Neural cell (in vitro differentiated cells): ENCODE results near the gene SDK2. TPM values are rescaled to one million over a fixed set of nuclear protein-coding genes. Genes with fewer than 3 reads are reported as not detected.
"Not testable (repeated sequence)": the region's sequence is repeated elsewhere in the genome, so short reads cannot be mapped to it uniquely, and the experiment has no call there.

Experiments used
- H2AFZ ChIP-seq: fragments of 200-600, 300-800 bp; sonication (generic), shearing (Covaris generic); 2 replicates; pipeline ENCODE4 v1.6.0; 2014; ENCODE audit warnings: low read depth, mild to moderate bottlenecking, antibody characterized with exemption, low read length, moderate library complexity
- H3F3A ChIP-seq: fragments of 200-600 bp; shearing (Covaris generic); 2 replicates; pipeline ENCODE4 v1.6.1; 2016; ENCODE audit warnings: mild to moderate bottlenecking, moderate library complexity, mixed read lengths, antibody characterized with exemption, low read length; ENCODE audit not compliant: insufficient read depth, poor library complexity, severe bottlenecking
- H3K27ac ChIP-seq: fragments of 200-600, 300-800 bp; sonication (generic), shearing (Covaris generic); 2 replicates; pipeline ENCODE4 v1.5.1; 2014; ENCODE audit warnings: mild to moderate bottlenecking, low read length, moderate library complexity
- H3K27me3 ChIP-seq: fragments of 300-800, 200-600 bp; sonication (generic), shearing (Covaris generic); 2 replicates; pipeline ENCODE4 v1.6.0; 2014; ENCODE audit warnings: mild to moderate bottlenecking, low read depth, low read length, moderate library complexity; ENCODE audit not compliant: insufficient read depth
- H3K36me3 ChIP-seq: fragments of 300-800, 200-600 bp; sonication (generic), shearing (Covaris generic); 2 replicates; pipeline ENCODE4 v1.5.1; 2014; ENCODE audit warnings: mild to moderate bottlenecking, antibody characterized with exemption, low read length, moderate library complexity; ENCODE audit not compliant: insufficient read depth
- H3K4me2 ChIP-seq: fragments of 300-800, 200-600 bp; sonication (generic), shearing (Covaris generic); 2 replicates; pipeline ENCODE4 v1.6.0; 2014; ENCODE audit warnings: mild to moderate bottlenecking, low read length
- H3K4me3 ChIP-seq: fragments of 300-800, 200-600 bp; sonication (generic), shearing (Covaris generic); 2 replicates; pipeline ENCODE4 v1.5.1; 2014; ENCODE audit warnings: mild to moderate bottlenecking, low read length, moderate library complexity
- H3K79me2 ChIP-seq: fragments of 200-600 bp; shearing (Covaris generic); replicated peaks from 2 replicates; pipeline ENCODE4 v1.6.0; 2014; ENCODE audit warnings: mild to moderate bottlenecking, low read length, moderate library complexity; ENCODE audit not compliant: insufficient read depth
- H3K9ac ChIP-seq: fragments of 300-800, 200-600 bp; sonication (generic), shearing (Covaris generic); 2 replicates; pipeline ENCODE4 v1.6.1; 2016; ENCODE audit warnings: mild to moderate bottlenecking, low read length, mixed read lengths
- H3K9me2 ChIP-seq: fragments of 200-600 bp; shearing (Covaris generic); 2 replicates; pipeline ENCODE4 v1.6.1; 2016; ENCODE audit warnings: mild to moderate bottlenecking, low read length, mixed read lengths; ENCODE audit not compliant: insufficient read depth
- H3K9me3 ChIP-seq: fragments of 200-600, 300-800 bp; sonication (generic), shearing (Covaris generic); 2 replicates; pipeline ENCODE4 v1.6.1; 2016; ENCODE audit warnings: mild to moderate bottlenecking, mixed run types, low read length, moderate library complexity, mixed read lengths
- H4K20me1 ChIP-seq: fragments of 200-600 bp; shearing (Covaris generic); 2 replicates; pipeline ENCODE4 v1.6.1; 2016; ENCODE audit warnings: mild to moderate bottlenecking, mixed run types; ENCODE audit not compliant: insufficient read depth
- EP300 ChIP-seq: fragments of 450-650 bp; conservative IDR thresholded peaks from 2 replicates; pipeline ENCODE4 v1.6.1; 2014; ENCODE audit warnings: antibody characterized with exemption, mild to moderate bottlenecking, moderate library complexity; ENCODE audit not compliant: poor library complexity, severe bottlenecking
- EZH2 ChIP-seq: fragments of 200-600, 300-800 bp; shearing (Covaris generic), sonication (generic); IDR thresholded peaks from 2 replicates; pipeline ENCODE4 v1.6.1; 2014; ENCODE audit warnings: antibody characterized with exemption, low read length, borderline replicate concordance, mild to moderate bottlenecking; ENCODE audit not compliant: insufficient read depth, poor library complexity, severe bottlenecking
- MXI1 ChIP-seq: fragments of 450-650 bp; conservative IDR thresholded peaks from 2 replicates; pipeline ENCODE4 v1.6.1; 2014; ENCODE audit warnings: antibody characterized with exemption, mild to moderate bottlenecking; ENCODE audit not compliant: poor library complexity, severe bottlenecking
- POLR2AphosphoS5 ChIP-seq: IDR thresholded peaks from 2 replicates; pipeline ENCODE4 v1.6.1; 2012
- RAD21 ChIP-seq: fragments of 450-650 bp; conservative IDR thresholded peaks from 2 replicates; pipeline ENCODE4 v1.6.1; 2014; ENCODE audit warnings: antibody characterized with exemption, mild to moderate bottlenecking, moderate library complexity
- SMC3 ChIP-seq: fragments of 450-650 bp; conservative IDR thresholded peaks from 2 replicates; pipeline ENCODE4 v1.6.1; 2014; ENCODE audit warnings: antibody characterized with exemption, mild to moderate bottlenecking, moderate library complexity; ENCODE audit not compliant: poor library complexity
- TAF1 ChIP-seq: IDR thresholded peaks from 2 replicates; pipeline ENCODE4 v1.6.1; 2012; ENCODE audit warnings: low read depth
- polyA plus RNA-seq: library from polyadenylated mRNA; depleted of rRNA; stranded (reverse); fragments of >200 nt; gene quantifications from 2 replicates; pipeline ENCODE4 v1.2.3, GENCODE V29; 2014
- TF ChIP-seq, protein P1 (sequence below): fragments of 450-650 bp; IDR thresholded peaks from 2 replicates; pipeline ENCODE4 v1.5.1; 2014; ENCODE audit warnings: antibody characterized with exemption, mild to moderate bottlenecking, moderate library complexity; ENCODE audit not compliant: poor library complexity, severe bottlenecking
- TF ChIP-seq, protein P2 (sequence below): IDR thresholded peaks from 2 replicates; pipeline ENCODE4 v1.6.1; 2012; ENCODE audit warnings: borderline replicate concordance

Gene SDK2
- polyA plus RNA-seq, 1 donor from 2014 or later = 0.73 TPM

DNA sequence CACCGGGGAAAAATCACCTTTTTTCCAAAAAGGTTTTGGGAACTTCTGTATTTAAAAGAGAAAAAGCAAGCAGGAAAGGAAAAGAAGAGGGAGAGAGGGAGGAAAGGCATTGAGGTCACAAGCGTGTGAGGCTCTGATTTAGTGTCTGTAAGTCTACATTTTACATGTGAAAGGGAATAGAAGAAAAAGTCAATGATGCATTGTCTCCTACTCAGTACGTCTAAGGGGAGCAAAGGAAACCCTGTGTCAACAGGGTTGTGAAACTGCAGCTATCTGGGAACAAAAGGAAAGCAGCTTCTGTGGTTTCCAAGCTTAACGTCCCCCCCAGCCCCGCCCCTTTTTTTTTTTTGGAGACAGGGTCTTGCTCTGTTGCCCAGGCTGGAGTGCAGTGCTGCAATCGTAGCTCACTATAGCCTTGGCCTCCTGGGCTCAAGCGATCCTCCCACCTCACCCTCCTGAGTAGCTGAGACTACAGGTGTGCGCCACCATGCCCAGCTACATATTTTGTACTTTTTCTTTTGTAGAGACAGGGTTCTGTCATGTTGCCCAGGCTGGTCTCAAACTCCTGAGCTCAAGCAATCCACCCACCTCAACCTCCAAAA, 330.6 kb downstream of the SDK2 start:
- Histone ChIP-seq H2AFZ (no peak overlapping the region), H3K9ac (no peak overlapping the region), H3F3A (no peaks in the 10 kb centered on the region), H3K4me3 (no peak overlapping the region), H3K36me3 (no peaks in the 10 kb centered on the region), H3K9me3 (no peaks in the 10 kb centered on the region), H3K9me2 (no peaks in the 10 kb centered on the region), H3K27ac (no peak overlapping the region), H3K79me2 (peaks cover 18% of the 10 kb centered on the region), H4K20me1 (no peaks in the 10 kb centered on the region), H3K27me3 (no peaks in the 10 kb centered on the region), H3K4me2 (no peak overlapping the region)
- TF ChIP-seq POLR2AphosphoS5 (no peak), SMC3 (no peak), TAF1 (no peak), RAD21 (no peak), EZH2 (no peak), EP300 (no peak), MXI1 (no peak)
- TF ChIP-seq, protein P1, sequence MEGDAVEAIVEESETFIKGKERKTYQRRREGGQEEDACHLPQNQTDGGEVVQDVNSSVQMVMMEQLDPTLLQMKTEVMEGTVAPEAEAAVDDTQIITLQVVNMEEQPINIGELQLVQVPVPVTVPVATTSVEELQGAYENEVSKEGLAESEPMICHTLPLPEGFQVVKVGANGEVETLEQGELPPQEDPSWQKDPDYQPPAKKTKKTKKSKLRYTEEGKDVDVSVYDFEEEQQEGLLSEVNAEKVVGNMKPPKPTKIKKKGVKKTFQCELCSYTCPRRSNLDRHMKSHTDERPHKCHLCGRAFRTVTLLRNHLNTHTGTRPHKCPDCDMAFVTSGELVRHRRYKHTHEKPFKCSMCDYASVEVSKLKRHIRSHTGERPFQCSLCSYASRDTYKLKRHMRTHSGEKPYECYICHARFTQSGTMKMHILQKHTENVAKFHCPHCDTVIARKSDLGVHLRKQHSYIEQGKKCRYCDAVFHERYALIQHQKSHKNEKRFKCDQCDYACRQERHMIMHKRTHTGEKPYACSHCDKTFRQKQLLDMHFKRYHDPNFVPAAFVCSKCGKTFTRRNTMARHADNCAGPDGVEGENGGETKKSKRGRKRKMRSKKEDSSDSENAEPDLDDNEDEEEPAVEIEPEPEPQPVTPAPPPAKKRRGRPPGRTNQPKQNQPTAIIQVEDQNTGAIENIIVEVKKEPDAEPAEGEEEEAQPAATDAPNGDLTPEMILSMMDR = no peak
- TF ChIP-seq, protein P2, sequence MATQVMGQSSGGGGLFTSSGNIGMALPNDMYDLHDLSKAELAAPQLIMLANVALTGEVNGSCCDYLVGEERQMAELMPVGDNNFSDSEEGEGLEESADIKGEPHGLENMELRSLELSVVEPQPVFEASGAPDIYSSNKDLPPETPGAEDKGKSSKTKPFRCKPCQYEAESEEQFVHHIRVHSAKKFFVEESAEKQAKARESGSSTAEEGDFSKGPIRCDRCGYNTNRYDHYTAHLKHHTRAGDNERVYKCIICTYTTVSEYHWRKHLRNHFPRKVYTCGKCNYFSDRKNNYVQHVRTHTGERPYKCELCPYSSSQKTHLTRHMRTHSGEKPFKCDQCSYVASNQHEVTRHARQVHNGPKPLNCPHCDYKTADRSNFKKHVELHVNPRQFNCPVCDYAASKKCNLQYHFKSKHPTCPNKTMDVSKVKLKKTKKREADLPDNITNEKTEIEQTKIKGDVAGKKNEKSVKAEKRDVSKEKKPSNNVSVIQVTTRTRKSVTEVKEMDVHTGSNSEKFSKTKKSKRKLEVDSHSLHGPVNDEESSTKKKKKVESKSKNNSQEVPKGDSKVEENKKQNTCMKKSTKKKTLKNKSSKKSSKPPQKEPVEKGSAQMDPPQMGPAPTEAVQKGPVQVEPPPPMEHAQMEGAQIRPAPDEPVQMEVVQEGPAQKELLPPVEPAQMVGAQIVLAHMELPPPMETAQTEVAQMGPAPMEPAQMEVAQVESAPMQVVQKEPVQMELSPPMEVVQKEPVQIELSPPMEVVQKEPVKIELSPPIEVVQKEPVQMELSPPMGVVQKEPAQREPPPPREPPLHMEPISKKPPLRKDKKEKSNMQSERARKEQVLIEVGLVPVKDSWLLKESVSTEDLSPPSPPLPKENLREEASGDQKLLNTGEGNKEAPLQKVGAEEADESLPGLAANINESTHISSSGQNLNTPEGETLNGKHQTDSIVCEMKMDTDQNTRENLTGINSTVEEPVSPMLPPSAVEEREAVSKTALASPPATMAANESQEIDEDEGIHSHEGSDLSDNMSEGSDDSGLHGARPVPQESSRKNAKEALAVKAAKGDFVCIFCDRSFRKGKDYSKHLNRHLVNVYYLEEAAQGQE = no peak

DNA sequence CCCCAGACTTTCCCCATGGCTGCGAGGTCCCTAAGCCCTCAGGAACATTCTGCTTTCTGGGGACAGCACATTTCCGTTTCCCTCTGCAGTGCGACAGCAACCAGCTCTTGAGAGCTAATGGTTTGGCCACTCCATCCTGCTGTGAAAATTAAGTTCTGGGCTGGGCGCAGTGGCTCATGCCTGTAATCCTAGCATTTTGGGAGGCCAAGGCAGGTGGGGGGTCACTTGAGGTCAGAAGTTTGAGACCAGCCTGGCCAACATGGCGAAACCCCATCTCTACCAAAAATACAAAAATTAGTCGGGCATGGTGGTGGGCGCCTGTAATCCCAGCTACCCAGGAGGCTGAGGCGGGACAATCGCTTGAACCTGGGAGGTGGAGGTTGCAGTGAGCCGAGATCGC, 331.4 kb downstream of the SDK2 start:
- H3K4me3 ChIP-seq, H3K9me2 ChIP-seq, H3K27me3 ChIP-seq, H2AFZ ChIP-seq, H3K9me3 ChIP-seq, H3K4me2 ChIP-seq, H3K9ac ChIP-seq, H3K36me3 ChIP-seq, H3K27ac ChIP-seq, H4K20me1 ChIP-seq, H3F3A ChIP-seq: not testable (repeated sequence)
- peaks cover 25% of the 10 kb centered on the region for H3K79me2 ChIP-seq
